ENCODE results near the gene NTSR1.

NTSR1 gene

DNA sequence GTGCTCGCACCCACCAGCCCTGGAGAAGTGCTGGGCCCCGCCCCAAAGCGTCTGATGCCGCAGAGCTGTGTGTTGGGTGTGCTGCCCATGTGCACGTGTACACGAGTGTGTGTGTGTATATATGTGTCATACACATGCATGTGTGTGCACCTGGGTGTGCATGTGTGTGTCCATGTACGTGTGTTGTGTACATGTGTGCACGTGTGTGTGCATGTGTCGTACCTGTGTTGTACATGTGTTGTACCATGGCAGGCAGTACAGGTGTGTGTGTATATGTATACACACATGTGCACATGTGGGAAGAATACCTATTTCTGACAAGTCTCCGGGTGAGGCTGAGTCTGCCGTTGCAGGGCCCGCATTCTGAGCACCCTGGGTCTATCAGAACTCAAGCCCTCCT, 81.4 kb downstream of the NTSR1 start:
- DNase-seq, result no peak

- DNase-seq, result peak in 4 of 5 experiments; percentile 50 to 77 (median 55)
These were observed 82.9 kb downstream of the NTSR1 start for GRCh38 chr20:62791301-62792181.

- no peak for DNase-seq
These were observed 83.7 kb downstream of the NTSR1 start for GRCh38 chr20:62792182-62792939.

DNA sequence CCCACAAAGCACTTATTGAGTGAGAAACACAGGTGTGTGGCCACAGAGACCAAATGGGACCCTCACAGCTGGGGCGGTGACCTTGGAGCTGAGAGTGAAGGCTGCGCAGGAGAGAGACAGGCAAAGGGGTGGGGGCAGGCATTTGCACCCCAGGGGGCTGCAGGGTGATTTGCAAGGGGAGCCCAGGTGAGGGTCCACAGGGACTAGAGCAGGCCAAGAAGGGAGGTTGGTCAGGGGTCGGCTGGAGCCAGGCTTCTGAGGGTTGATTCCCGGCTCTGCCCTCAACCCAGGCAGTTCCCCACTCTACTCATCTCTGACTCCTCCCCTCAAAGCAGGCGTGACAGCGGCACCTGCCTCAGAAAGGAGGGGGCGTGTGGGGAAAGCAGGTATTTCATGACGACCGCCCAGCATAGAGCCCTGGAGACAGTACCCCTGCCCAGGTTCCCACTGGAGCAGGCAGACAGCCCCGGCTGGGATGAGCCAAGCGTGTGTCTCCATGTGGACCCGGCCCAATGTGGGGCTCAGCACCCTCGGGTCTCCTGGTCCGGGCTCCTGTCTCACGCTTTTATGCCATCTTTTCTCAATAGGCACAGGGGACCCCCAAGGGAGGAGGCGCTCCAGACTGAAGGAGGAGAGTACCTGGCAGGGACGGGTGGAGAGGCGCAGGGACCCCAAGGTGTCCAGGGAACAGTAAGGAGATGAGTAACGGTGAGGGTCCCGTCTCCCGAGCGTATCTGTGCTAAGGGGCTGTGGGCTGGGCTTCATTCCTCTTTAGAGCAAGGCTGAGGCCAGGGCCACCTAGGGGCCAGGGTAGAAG, 84.5 kb downstream of the NTSR1 start:
- no peak for DNase-seq

GRCh38 chr20:62793757-62794006, 85.0 kb downstream of the NTSR1 start:
- no peak for DNase-seq

- DNase-seq, result peak; percentile 87 to 95 (median 90)
These were observed 85.5 kb downstream of the NTSR1 start for GRCh38 chr20:62794007-62794724.

DNA sequence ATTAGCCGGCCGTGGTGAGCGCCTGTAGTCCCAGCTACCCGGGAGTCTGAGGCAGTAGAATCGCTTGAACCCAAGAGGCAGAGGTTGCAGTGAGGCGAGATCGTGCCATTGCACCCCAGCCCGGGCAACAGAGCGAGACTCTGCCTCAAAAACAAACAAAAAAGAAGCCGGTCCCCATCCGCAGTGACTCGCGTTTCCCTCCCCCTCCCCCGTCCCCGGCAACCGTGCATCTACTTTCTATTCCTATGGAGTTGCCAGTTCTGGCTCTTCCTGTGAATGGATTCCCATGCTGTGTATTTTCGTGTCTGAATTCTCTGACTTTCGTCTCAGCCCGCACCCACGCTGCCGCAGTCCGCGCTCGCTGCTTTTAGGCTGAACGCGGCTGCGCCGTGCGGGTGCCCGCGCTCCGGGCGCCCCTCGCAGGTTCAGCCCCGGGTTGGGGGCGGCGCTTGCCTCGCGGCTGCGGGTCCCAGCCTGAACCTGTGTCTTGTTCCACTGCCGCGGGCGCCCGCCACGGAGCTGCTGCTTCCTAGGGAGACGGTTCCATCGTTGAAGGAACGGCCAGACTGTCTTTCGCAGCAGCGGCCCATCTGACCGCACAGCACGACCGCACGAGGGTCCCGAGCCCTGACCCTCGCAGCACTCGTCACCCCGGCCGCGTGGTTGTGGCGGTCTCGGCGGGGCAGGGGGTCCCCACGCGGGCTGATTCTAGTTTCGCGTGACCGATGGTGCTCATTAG, 86.6 kb downstream of the NTSR1 start:
- DNase-seq, result peak; percentile 43 to 79 (median 53)

GRCh38 chr20:62796699-62797491, 88.3 kb downstream of the NTSR1 start:
- peak in 1 of 5 experiments; percentile 31 for DNase-seq

GRCh38 chr20:62797671-62798532, 89.3 kb downstream of the NTSR1 start:
- no peak for DNase-seq

DNA sequence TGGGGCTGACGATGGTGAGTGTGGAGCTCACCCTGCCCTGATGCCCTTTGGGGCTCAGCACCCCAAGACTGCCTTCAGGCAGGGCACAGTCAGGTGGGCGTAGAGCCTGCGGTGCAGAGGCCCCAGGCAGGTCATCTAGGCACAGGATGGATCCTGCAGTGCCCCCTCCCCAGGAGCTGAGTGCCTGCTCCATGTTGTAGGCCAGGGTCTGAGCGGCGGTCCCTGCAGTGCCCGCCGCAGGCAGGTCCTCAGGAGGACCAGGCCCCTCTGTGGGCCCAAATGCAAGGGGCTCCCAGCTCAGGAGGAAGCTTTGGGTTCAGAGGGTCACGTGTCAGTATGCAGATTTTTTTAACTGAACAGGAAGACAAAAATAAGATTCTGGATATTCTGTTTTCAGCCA, 90.4 kb downstream of the NTSR1 start:
- DNase-seq, result no peak

DNA sequence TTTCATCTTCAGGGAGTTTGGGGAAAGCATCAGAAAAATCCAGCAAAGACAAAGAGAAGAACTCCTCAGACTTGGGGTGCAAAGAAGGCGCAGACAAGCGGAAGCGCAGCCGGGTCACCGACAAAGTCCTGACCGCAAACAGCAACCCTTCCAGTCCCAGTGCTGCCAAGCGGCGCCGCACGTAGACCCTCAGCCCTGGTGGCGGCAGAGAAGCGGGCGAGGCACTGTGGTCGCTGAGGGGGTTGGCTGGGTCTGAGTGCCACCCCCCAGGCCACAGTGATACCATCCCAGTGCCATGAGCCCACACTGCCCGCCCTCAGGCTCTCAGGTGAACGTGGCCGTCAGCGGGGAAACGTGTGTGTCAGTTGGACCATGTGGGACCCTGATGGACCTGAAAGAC, 90.8 kb downstream of the NTSR1 start:
- DNase-seq, result no peak

- DNase-seq, result no peak
These were observed 91.2 kb downstream of the NTSR1 start for GRCh38 chr20:62799873-62800272.

GRCh38 chr20:62800314-62801259, 92.0 kb downstream of the NTSR1 start:
- no peak for DNase-seq

GRCh38 chr20:62801284-62802010, 92.8 kb downstream of the NTSR1 start:
- DNase-seq, result no peak

GRCh38 chr20:62802026-62802712, 93.5 kb downstream of the NTSR1 start:
- no peak for DNase-seq

DNA sequence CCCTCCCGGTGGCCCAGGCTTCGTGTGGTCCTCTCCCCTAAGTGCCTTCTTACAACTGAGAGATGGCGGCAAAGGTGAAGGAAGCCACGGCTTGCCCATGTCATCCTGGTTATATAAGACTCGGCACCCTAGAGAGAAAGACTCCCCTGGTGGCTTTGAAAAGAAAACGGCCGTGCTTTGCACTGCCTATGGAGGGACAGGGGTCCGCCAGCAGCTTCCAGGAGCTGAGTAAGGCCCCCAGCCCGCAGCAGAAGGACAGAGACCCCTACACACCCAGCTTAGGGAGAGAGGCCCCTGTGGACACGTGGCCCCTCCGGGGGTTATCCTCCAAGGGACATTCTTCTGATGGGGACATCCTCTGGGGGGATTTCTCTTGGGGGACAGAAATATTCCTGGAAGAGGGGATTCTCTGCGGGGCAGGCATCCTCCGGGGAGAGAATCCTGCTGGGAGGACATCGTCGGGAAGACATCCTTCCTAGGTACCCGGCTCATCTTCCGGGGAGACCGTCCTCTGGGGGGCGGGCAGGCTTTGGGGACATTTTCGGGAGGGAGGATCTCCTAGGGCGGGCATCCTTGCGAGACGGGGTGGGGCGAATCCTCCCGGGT, 95.5 kb downstream of the NTSR1 start:
- DNase-seq, result peak in 1 of 5 experiments; percentile 41

DNA sequence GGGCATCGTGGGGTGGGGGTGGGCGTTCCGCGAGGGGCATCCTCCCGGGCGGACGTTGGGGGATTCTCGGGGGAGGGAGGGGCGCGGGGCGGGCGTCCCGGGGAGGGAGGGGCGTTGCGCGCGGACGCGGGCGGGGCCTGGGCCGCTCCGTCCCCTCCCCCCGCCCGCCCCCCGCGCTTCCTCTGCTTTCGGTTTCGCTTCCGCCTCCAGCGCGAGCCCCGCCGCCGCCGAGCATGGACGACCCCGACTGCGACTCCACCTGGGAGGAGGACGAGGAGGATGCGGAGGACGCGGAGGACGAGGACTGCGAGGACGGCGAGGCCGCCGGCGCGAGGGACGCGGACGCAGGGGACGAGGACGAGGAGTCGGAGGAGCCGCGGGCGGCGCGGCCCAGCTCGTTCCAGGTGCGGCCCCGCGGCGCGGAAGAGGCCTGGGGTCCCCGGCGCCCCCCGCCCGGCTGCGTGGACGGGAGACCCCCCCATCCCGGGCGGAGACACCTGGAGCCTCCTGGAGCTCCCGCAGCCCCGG, 96.1 kb downstream of the NTSR1 start, which contains the start of gene OGFR:
TSS of gene OGFR (plus strand) at position 209 of the 528 bp plus-strand sequence. CDS start at position 234, 25 bp downstream.
- DNase-seq, result peak; percentile 45 to 81 (median 65)

Measured in T-helper 2 cell (primary cell).